GM18511 (cell line): Measurements from ENCODE around the gene ATOSB.

Experiments used
- ATAC-seq: cut with Tn5 transposase; IDR thresholded peaks from one replicate; pipeline ENCODE4 v1.9.1; 2021; ENCODE audit warnings: mild to moderate bottlenecking, moderate library complexity; ENCODE audit not compliant: unreplicated experiment

Gene ATOSB

DNA sequence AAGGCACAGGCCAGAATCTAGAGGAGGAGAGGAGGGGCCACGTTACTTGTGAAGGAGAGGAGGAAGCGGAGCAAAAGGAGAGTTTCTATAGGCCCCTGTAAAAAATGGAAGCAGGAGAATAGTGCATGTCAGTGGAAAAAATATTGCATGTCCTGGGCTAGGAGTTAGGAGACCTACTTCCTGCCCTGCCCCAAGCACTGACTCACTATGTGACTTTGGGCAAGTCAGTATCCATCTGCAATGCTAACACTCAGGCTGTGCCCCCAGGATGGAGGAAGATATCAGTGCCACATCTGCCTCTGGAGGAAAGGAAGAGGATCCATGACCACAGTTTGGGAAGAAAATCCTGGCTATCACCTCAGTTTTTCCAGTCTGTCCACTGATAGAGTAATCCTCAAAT is 26.2 kb downstream of the ATOSB start:
- no peak for ATAC-seq

DNA sequence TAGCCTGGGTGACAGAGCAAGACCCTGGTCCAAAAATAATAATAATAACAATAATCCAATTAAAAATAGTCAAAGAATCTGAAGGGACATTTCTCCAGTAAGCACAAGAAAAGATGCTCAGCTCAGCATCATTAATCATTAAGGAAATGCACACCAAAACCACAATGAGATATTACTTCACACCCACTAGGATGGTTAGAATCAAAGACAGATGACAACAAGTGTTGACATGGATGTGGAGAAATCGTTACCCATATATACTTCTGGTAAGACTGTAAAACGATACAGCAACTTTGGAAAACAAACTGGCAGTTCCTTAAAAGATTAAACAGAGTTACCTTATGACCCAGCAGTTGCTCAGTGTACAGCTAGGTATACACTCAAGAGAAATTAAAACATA is 30.6 kb downstream of the ATOSB start:
- ATAC-seq = no peak

DNA sequence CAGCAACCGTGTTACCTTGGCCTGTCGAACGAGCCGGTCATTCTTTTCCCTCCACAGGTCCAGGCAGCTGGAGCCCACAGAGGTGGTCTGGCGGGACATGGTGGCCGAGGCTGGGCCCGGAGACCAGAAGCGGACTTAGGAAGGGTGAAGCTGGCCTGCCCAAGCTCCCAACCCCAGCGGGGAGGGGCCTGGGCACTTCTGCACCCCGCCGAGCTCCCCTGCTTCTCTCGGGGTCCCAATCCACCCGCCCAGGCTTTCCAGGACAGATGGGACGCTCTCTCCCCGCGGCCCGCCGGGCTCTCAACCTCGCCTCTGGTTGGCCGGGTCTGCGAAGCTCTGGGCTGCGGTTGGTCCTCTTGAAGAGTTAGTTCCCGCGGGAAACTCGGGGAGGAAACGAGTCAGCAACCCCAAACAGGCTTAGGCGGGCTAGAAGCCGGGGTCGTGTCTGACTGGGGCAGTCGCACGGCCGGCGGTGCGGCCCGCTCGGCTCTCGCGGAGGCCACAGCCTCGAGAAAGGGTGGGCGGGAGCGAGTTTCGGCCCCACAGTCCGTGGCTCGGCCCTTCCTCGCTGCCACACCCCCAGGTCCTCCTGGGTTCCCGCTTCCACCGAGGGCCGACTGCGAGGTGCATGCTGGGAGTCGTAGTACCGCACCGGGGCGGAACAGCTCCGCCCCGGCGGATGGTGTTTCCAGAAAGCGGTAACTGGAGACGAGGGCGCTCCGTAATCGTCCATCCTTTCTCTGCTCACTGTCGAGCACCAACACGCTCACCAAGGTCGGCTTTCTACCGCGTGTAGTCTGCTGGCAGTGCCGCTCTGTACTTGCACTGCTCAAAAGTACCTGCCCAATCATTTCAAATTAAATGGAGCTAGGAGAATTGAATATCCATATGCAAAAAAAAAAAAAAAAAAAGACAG is 36.0 kb downstream of the ATOSB start, which contains the start of gene FANCG:
Gene FANCG (minus strand): TSS at position 517 of the 916 bp plus-strand sequence. CDS start 418 bp downstream, at position 99.
- ATAC-seq = peak; percentile 92

DNA sequence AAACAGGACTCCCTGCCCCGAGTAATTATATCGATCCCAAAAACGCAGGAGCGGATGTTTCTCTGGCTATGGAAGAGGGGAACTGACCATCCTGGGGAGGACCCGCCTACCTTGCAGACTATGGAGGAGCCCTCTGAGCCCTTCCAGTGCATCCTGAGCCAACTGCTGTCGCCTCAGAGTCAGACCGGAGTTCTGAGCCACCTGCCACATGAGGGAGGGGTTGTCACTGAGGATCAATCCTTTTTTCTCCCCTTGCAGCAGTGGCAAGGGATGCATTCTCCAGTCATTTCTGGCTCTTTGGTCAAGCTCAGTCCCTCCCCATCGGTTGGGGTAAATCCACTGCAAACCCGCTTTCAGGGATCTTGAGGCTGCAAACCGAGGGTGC is 36.6 kb downstream of the ATOSB start:
- ATAC-seq = no peak

DNA sequence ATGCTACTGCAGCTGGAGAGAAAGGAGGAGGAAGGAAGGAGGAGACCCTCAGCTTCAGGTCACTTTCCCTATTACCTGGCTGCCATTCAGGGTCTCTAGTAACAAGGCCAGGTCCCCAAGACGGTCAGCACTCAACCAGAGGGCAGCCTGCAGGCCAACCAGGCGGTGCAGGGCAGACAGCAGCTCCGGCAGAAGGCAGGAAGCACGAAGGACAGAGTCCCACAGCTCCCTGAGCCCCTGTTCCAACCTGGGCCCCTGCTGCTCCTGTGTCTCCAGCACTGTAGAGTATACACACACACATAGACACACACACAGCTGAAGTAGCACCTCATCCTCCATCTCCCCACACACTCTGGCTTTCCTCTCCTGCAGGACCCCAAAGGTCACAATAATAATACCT is 37.6 kb downstream of the ATOSB start:
- no peak for ATAC-seq

DNA sequence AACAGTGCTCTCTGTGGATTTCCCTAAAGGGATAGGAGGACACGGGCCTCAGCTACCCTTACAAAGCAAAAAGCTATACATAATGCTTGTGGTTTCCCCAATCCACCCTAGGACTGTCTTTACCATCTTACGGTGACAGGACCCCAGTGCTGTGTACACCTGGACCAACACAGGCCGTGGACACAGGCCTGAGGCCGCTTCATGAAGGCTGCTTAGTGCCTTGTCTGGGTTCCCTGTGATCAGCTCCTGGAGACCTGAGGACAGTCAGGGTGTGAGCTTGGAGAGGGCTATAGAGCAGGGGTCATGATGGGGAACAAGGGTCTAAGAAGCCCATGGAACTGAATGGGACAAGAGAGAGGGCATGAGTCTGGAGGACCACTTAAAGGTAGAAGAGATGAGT is 38.8 kb downstream of the ATOSB start:
- no peak for ATAC-seq

DNA sequence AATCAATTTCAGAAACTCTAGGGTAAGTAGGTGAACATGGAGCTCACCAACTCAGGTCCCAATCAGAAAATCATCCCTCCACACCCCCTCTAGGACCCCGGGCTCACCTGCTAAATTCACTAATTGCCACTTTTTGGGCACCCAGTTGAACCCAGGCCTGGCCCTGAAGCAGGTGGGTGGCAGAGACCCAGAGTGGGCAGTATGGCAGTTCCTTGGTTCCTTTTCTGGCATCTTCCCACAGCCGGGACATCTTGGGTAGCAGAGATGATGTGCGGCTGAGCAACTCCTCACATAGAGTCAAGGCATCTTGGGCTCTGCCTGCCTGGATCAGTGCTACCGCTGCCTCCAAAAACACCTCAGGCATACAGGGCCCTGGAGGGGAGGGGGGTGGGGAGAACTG is 40.3 kb downstream of the ATOSB start:
- ATAC-seq = no peak

DNA sequence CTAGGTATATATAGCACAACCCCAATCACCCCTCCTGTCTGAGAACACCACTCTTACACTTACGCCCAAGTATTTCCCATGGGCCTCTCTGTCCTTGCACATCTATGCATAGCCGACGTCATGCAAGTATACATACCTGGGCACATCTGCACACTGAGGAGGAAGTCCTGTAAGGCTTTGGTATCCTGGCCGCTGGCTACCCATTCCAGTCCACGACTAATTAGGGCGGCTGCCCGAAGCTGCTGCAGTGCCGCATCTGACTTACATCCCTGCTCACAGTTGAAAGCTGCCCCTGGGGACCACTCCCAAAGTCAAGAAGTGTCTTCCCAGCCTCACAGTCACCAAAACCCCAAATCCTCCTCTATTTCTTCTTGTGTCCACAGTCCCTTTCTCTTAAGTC is 40.9 kb downstream of the ATOSB start:
- no peak for ATAC-seq

DNA sequence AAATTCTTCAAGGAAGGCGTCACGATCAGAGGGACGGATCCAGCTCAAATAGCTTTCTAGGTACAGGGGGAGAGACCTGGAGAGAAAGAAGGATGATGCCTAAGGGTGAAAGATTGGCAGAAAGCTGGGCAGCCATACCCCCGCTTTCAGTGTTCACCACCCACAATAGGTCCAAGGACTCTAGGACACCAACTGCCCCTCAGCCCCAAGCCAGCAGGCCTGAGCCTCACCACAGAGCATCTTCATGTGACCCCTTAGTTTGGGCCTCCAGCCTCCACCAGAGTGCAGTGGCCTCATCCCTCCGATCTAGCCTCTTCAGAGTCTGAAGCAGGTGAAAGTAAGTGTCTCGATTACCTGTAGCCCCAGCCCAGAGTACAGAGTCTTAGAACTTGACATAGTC is 41.5 kb downstream of the ATOSB start:
- ATAC-seq = no peak

DNA sequence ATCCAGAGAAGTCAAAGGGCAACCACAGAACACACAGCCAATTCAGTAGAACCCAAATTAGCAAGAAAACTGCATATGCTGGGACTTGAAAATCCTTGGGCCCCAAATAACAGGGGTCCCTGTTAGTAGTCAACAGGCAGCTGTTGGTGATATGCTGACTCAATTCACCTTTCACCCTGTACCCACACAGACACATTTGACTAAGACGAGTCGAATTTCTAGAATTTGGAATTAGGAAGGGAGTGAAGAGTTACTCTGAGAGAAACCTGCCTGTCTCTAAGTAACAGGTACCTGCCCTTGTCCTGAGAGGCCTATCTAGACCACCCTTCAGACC is 42.4 kb downstream of the ATOSB start:
- no peak for ATAC-seq

DNA sequence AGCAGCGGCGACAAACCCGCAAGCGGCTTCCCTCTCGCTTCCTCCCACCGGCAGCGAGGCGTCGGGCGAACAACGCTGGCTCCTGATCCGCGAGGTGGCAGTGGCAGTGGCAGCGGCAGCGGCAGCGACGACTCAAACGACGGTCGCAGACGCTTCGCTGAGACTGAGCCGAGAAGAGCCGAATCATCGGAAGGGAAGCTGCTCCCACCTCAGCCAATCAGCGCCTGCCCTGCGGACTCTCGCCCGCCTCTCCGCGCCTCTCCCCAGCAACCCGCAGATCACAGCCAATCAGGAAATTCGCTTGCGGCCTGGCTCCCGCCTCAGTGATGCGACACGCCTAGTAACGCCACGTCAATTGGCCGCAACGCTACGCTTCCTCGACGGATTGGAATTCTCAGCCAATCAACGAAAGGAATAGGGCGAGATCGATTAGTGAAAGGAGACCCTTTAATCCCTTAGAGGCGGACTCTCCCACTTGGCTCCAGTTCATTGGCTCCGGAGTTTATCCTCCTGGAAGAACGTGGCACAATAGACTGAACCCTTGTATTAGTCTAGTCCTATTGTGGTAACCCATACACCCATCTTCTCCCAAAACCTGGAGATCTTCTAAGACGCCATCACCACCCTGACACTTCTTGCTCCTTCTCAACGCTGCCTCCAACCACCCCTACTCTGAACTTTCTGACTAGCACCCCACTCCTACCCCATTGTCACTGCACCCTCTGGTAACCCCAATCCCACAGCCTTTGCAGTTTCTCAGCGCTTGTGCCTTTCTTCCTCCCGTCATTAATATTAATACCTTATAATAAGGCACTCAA is 43.0 kb downstream of the ATOSB start, which contains the start of gene VCP:
Gene VCP (minus strand): TSS at position 165 of the 818 bp plus-strand sequence. CDS start 272 bp downstream, outside the sequence.
- ATAC-seq = peak; percentile 92

DNA sequence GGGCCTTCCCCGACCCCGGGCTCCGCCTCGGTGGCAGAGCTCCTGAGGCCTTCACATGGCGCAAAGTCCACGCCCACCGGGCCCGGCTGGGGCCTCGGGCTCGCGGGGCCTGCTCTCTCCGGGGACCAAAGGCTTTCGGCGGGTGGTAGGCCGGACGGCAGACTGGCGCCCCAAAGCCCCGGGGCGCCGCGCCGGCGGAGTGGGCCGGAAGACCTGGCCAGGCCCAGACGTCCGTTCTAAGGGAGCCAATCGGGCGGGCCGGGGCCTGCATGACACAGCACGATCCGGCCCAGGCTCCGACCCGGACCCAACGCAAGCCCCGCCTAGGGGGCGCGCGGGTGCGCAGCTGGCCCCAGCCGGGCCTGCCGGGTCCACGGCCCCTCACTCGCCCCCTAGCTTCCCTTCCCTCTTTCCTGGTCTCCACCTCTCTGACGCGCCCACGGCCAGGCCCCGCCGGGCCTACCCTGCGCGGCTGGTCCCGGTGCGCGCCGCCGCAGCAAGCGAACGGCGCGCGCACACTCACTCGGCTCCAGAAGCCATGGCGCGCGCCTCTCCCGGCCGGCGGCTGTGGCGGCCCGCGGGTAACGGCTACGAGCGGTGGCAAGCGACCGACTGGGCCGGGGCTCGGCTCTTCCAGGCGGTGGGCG is 43.7 kb downstream of the ATOSB start:
- ATAC-seq = peak; percentile 61

DNA sequence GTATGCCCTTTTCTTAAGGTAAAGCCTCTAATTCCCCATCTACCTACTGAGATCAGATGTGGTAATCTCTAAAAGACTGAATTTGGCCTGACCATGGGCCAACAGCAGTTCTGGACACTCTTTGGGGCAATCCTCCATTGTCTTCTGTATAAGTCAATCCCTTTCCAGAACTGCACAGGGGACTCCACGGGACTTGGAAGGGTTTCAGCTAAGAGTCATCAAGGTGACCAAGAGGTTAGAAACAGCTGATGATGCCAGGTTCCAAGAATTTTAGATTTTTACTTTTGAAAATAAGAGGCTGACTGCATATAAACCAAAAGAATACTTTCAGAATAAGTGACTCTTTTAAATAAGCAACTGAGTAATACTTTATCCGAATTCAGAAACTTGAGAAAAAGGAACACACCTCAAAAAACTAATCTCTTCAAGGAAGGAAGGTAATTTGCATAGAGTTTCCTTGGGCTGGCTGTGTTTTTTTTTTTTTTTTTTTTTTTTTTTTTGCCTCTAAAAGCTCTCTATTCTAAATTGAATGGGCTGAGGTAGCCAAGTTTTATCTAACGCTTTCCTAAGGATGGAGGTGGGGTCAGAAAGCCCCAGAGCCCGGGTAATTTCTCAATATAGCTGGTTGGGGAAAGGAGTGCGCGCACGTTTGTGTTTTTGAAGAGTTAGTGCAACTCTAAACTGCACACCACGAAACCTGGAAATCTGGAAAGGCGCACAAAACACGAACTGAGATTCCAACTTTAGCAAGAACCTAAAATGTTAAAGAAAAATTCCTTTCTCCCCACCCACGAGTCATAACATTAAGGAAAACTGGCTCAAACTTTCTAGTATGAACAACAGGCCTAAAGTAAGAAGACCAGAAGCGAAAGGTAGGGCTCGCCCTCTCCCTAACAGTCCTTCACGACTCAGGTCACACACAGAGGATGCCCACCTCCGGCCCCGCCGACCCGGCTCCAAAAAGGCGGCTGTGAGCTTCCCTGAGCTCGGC is 44.5 kb downstream of the ATOSB start:
- ATAC-seq = no peak

DNA sequence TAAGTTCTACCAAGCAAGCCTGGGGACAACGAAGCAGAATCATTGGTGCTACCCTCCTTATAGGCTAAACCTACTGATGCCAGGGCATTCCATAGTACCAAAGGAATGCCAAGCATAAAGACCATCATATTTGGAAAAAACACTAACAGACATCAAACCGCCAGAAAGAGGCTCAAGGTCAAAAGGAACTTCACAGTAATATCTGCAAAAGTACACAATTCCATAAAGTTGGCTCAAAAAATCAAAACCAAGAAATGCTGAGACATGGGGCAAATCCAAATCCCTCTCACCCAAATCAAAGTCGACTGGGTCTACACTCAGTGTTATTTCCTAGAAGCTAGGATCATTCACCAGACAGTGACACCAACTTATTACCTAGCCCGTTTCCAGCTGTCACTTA is 46.6 kb downstream of the ATOSB start:
- no peak for ATAC-seq

DNA sequence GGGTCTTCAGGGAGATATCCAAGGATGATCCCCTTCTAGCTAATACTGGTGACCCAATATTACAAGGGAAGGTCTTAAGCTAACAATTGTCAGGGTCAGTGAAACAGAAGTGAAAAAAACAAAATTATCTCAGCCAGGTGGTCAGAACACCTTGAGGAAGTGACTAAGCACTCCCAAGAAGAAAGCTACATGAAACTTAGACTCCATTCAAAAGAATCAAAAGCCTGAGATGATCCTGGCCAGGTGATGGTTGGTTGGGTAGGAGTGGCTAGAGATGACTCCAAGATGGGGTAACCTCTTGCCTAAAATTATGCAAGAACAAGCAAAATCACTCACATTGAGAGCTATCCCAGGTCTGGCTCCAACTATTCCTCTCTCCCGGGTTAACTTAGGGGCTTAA is 48.6 kb downstream of the ATOSB start:
- ATAC-seq = no peak

DNA sequence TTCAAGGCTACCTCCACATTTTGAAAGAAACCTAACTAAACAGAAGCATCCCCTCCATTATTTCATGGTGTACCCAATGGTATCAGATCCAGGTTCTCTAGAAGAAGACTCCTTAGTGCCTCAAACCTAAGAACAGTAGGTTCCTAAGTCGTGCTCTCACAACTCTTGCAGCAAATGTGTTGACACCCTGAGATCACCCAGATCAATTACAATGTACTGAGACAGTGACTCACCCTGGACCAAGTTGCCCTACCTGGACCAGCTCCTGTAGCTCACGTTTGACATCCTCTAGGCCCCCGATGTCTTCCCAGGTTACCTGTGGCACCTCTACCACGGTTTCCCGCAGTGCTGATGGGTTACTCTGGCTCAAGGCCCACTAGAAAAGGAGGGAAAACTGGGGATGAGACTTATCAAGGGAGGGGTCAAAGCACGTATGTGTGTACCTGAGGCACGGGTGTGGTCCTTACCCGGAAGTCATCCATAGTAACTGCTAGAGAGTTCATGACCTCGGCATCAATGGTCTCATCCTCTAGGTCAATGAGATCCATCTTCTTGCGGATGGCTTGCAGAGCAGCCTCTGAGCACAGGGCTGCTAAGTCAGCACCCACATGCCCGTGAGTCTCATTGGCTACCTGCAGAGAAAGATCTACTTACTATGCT is 55.0 kb downstream of the ATOSB start:
- ATAC-seq = no peak

DNA sequence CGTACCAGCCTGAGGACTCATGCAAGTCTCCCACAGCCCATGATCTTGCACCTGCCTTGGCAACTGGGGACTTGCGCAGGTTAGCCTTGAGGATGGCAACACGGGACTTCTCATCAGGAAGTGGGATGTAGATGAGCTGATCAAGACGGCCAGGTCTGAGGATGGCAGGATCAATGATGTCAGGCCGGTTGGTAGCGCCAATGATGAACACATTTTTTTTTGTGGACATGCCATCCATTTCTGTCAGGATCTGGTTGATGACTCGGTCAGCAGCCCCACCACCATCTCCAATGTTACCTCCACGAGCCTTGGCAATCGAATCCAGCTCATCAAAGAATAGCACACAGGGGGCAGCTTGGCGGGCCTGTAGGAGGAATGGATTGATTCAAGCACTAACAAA is 56.2 kb downstream of the ATOSB start:
- no peak for ATAC-seq

DNA sequence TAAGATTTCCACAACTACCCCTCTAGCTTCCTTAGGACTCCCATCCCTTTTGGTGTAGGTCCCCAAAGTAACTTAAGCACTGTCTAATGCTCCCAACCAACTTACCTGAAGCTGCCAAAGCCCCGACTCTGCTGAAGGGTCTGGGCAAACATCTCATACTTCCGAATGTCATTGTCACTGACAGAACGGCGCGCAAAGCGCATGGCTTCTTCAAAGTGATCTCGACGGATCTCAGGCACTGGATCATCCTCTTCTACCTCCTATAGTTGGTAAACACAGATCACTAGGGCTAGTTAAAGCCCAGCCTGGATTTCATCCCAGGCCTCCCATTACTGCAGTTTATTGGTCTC is 58.4 kb downstream of the ATOSB start:
- ATAC-seq = no peak

DNA sequence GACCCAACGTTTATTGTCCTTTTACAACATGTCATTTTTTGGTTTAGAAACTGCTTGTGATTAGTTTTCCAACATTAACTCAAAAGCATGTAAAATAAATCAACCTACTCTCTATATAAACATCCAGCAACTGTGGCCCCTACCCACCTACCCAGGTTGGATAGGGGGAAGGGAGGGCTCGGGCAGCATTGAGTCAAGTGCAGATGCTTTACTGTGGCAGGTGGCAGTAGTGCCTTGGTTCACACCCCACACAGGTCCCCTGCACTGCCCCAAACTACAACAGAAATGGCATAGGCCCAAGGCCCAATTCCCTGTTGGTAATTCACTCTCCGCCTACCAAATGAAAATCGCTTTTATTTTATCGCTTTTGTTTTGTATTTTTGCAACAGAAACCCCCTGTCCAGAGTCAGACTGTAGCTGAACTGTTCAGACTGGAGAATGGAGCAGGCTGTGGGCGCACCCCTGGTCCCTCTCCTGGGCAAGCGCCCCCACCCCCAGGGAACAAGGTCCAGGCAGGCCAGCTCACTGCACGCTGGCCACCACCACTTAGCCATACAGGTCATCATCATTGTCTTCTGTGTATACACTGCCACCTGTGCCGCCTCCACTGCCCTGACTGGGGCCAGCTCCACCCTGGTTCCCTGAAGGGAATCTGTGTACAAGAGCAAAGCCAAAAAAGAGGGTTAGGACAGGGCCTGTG is 58.9 kb downstream of the ATOSB start:
- ATAC-seq = no peak
